Peyer's patch (tissue), 4 donors: Measurements from ENCODE around the gene MAML3.

Source experiments
- POLR2A ChIP-seq, 2 donors: fragments of 450-650 bp; IDR thresholded peaks; one replicate each; pipeline ENCODE4 v1.5.1; 2017; ENCODE audit warnings: antibody characterized with exemption in 2 of 2, mild to moderate bottlenecking in 2 of 2, moderate library complexity in 2 of 2
- TF ChIP-seq, protein P1 (sequence below), 6 experiments: fragments of 450-650 bp in 4 of 6; fragments of 200-600 bp in 2 of 6; sonication (generic) in 1 of 6; IDR thresholded peaks; one replicate each; pipeline ENCODE4 v1.5.1; 2017 to 2019; ENCODE audit warnings: antibody characterized with exemption in 6 of 6, mild to moderate bottlenecking in 3 of 6, moderate library complexity in 1 of 6

DNA sequence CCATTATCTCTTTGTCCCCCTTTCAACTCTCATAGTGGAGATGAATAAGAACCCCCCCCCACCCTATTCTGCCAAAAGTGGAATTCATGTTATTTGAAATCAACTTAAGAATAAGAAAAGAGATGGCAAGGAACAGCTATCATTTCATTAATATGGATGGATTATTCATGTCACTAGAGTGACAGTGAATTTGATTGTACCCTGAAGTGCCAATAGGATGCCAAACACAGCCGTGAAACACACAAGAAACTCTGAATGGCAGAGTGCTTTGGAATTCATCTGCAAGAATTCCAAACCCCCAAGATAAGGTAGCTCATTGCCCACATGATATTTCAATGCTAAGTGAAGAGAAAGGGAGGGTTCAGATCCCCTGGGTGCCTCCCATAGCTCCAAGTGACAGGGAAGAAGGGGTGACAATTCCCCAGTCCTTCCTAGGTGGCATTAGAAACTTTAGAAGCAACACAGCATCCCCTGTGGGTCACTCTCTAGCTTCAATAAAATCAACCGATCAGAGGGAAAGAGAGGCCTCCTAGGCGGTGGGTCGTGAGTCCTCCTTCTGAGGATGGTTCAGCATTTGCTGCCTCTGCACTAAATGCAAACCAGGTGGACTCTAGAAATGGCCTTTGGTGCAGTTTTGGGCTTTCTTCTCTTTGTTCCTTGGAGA, 404.0 kb downstream of the MAML3 start:
- TF ChIP-seq, protein P1, sequence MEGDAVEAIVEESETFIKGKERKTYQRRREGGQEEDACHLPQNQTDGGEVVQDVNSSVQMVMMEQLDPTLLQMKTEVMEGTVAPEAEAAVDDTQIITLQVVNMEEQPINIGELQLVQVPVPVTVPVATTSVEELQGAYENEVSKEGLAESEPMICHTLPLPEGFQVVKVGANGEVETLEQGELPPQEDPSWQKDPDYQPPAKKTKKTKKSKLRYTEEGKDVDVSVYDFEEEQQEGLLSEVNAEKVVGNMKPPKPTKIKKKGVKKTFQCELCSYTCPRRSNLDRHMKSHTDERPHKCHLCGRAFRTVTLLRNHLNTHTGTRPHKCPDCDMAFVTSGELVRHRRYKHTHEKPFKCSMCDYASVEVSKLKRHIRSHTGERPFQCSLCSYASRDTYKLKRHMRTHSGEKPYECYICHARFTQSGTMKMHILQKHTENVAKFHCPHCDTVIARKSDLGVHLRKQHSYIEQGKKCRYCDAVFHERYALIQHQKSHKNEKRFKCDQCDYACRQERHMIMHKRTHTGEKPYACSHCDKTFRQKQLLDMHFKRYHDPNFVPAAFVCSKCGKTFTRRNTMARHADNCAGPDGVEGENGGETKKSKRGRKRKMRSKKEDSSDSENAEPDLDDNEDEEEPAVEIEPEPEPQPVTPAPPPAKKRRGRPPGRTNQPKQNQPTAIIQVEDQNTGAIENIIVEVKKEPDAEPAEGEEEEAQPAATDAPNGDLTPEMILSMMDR (IDR thresholded peaks at IDR 0.05): no peak
- TF ChIP-seq POLR2A (IDR thresholded peaks at IDR 0.05): no peak
